GM06990 (cell line): ENCODE data around the gene ZNF346.

Source experiments
- DNase-seq: peaks from one replicate; pipeline ENCODE4 v3.0.0-alpha.2; 2011; ENCODE audit not compliant: insufficient read length; ENCODE audit errors: extremely low read depth
- H3K27me3 ChIP-seq: replicated peaks from 2 replicates; pipeline ENCODE4 v1.6.0; 2011; ENCODE audit warnings: low read length; ENCODE audit not compliant: control insufficient read depth, insufficient read depth
- H3K36me3 ChIP-seq: 2 replicates; pipeline ENCODE4 v1.5.1; 2011; ENCODE audit warnings: low read length; ENCODE audit not compliant: control insufficient read depth, insufficient read depth
- H3K4me3 ChIP-seq: replicated peaks from 2 replicates; pipeline ENCODE4 v1.5.1; 2011; ENCODE audit warnings: low read depth, mild to moderate bottlenecking, control low read depth, low read length
- CTCF ChIP-seq: IDR thresholded peaks from 2 replicates; pipeline ENCODE4 v1.5.1; 2011; ENCODE audit warnings: low read length, control low read depth, mild to moderate bottlenecking, inconsistent platforms; ENCODE audit not compliant: insufficient read depth, poor library complexity, severe bottlenecking

The ZNF346 gene

GRCh38 chr5:177126771-177127170 is 104.3 kb downstream of the ZNF346 start:
- no peaks in the 10 kb centered on the region for H3K27me3 ChIP-seq
- DNase-seq = no peak
- no peak for TF ChIP-seq CTCF
- no peaks in the 10 kb centered on the region for H3K36me3 ChIP-seq
- H3K4me3 ChIP-seq = no peak overlapping the region

- no peak overlapping the region for H3K4me3 ChIP-seq
- no peaks in the 10 kb centered on the region for H3K36me3 ChIP-seq
- no peak for TF ChIP-seq CTCF
- DNase-seq = no peak
- H3K27me3 ChIP-seq = no peaks in the 10 kb centered on the region
These were observed 106.1 kb downstream of the ZNF346 start for GRCh38 chr5:177128551-177128981.

- DNase-seq = no peak
- Histone ChIP-seq H3K36me3 (peaks cover 4% of the 10 kb centered on the region), H3K4me3 (no peak overlapping the region), H3K27me3 (no peaks in the 10 kb centered on the region)
- TF ChIP-seq CTCF = no peak
These were observed 107.9 kb downstream of the ZNF346 start for GRCh38 chr5:177130211-177131018.
